Retinal pigment epithelial cell (primary cell): Measurements from ENCODE around the gene SCAMP3.
"Not testable (repeated sequence)": the region's sequence is repeated elsewhere in the genome, so short reads cannot be mapped to it uniquely, and the experiment has no call there.

Experiments used
- DNase-seq: peaks from one replicate; pipeline ENCODE4 v3.0.0-alpha.2; 2010; ENCODE audit warnings: low read depth
- H3K4me3 ChIP-seq: 2 replicates; pipeline ENCODE4 v1.5.1; 2011; ENCODE audit warnings: mild to moderate bottlenecking, low read length, control low read depth, moderate library complexity
- TF ChIP-seq, protein P1 (sequence below): conservative IDR thresholded peaks from 2 replicates; pipeline ENCODE4 v1.5.1; 2011; ENCODE audit warnings: low read depth, low read length, control low read depth, inconsistent platforms

Gene SCAMP3

DNA sequence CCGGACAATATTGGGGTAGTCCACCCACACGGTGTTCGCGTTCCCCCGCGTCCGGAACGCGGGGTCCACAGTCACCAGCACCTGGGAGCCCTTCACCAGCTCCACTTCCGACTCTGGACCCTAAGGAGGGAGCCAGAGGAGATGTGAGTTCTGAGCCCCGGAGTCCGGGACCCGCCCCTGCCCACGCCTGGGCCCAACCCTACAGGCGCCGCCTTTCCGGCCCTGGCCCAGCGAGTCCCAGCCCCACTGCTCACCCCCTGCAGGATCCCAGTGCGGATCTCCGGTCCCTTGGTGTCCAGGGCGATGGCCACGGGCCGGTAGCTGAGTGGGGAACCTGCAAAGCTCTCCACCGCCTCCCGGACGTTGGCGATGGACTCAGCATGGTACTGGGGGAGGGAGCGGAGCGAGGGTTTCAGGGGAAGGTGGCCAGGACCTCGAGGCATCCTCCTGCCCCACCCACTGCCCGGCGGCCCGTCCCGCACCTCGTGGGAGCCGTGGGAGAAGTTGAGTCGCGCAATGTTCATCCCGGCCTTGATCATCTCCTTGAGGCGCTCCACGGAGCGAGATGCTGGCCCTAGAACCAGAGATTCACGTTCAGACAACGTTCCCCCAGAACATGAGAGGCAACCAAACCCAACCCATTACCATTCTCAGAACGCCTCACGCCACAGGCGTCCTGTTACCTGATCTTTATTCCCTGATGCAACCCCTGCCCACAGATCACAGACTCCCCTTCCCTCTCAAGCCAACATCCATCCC, 33.2 kb upstream of the SCAMP3 start:
- DNase-seq = no peak
- TF ChIP-seq, protein P1, sequence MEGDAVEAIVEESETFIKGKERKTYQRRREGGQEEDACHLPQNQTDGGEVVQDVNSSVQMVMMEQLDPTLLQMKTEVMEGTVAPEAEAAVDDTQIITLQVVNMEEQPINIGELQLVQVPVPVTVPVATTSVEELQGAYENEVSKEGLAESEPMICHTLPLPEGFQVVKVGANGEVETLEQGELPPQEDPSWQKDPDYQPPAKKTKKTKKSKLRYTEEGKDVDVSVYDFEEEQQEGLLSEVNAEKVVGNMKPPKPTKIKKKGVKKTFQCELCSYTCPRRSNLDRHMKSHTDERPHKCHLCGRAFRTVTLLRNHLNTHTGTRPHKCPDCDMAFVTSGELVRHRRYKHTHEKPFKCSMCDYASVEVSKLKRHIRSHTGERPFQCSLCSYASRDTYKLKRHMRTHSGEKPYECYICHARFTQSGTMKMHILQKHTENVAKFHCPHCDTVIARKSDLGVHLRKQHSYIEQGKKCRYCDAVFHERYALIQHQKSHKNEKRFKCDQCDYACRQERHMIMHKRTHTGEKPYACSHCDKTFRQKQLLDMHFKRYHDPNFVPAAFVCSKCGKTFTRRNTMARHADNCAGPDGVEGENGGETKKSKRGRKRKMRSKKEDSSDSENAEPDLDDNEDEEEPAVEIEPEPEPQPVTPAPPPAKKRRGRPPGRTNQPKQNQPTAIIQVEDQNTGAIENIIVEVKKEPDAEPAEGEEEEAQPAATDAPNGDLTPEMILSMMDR = no peak
- peak overlapping the region; percentile 14 for H3K4me3 ChIP-seq

DNA sequence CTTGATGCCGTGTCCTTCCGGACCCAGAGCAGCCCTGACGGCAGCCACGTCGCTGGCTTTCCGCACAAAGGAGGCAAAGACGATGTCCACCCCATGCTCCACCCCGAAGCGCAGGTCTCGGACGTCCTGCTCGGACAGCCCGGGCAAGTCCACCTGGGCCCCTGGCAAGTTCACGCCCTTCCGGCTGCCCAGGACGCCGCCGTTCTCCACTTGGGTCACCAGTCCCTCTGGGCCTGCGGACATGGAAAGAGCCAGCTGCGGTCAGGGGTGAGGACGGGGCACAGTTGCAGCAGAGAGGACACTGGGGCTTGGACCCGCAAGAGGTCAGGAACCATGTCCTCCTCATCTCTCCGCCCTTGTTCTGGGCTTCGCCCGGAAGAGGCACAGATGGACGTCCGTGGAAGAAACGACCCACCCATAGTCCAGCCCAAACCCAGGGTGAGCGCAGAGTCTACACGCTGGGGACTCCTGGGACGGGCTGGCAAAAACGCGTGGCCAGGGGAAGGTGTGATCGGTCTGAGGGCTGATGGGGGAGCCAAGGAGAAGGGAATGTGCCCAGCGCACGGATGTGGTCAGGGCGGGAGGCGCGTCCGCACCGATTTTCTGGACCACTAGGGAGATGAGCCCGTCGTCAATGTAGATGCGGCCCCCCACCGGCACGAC, 32.5 kb upstream of the SCAMP3 start:
- no peak overlapping the region for H3K4me3 ChIP-seq
- TF ChIP-seq, protein P1 = no peak
- DNase-seq = no peak

DNA sequence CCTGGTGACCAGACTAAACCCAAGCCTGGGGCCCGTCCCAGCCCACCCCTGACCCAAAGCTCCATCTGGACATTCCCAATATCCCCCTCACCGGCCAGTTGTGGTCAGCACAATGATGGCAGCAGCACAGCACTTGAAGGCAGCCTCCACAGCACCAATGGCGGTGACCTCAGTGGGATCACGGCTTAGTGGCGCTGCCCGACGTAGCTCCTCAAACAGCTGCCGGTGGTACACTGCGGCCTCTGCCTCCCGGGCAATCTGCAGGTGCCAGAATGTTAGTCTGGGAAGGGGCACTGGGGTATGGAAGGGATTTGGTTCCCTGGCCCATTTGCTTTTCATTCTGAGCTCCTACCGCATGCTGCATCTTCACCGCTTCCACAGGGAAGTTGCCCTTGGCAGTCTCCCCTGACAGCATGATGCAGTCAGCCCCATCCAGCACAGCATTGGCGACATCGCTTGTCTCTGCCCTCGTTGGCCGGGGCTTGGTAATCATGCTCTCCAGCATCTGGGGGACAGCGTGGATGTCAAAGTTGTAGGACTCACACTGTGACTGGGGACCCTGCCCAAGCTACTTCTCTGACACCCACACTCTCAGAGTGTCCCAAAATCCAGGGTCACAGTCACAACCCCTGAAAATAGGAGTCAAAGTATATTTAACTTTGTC, 31.1 kb upstream of the SCAMP3 start:
- no peak overlapping the region for H3K4me3 ChIP-seq
- DNase-seq = no peak
- TF ChIP-seq, protein P1 = no peak

DNA sequence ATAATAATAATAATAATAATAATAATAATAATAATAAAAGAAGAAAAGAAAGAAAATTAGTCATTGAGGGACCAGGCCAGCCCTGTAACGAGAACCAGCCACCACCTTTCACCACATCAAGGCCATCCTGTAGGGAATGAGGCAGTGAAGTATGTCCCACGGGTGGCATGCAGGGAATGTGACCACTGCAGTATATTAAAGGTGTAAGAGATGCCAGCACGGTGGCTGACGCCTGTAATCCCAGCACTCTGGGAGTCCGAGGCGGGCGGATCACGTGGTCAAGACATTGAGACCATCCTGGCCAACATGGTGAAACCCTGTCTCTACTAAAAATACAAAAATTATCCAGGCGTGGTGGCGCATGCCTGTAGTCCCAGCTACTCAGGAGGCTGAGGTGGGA, 28.8 kb upstream of the SCAMP3 start:
- H3K4me3 ChIP-seq, DNase-seq: not testable (repeated sequence)

DNA sequence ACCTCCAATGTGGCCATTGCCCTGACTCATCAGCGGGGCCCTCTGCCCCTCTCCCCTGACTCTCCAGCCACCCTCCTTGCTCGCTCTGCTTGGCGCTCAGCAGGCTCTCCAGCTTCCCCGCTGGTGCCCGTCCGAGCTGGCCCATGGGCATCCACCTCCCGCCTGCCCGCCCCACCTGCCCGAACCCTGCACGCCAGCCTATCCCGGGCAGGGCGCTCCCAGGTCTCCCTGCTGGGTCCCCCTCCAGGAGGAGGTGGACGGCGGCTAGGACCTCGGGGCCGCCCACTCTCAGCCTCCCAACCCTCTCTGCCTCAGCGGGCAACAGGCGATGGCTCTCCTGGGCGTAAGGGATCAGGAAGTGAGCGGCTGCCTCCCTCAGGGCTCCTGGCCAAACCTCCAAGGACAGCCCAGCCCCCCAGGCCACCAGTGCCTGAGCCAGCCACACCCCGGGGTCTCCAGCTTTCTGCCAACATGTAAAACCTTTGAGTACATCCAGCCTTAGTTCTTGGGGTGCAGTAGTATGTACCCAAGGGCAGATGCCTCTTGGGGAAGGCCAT, 25.9 kb upstream of the SCAMP3 start:
- H3K4me3 ChIP-seq = no peak overlapping the region
- no peak for DNase-seq
- TF ChIP-seq, protein P1 = no peak

DNA sequence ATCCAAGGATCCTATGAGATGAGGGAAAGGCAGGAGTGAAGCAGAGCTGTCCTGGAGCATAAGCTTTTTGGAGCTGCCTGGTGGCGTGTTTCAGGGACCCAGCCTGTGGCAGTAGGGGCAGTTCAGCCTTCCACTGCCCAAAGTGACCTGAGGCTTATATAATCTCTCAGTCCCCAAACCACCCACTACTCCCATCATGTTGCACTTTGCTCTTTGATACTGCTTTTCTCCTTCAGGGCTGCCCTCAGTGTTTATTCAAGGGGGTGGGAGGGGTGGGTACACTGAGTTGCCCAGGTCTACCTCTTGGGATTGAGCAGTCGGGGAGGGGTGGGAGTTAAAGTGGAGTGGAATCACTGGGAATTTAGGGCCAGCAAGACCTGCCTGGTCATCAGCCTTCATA, 24.4 kb upstream of the SCAMP3 start:
- no peak for DNase-seq
- TF ChIP-seq, protein P1 = no peak
- no peak overlapping the region for H3K4me3 ChIP-seq

DNA sequence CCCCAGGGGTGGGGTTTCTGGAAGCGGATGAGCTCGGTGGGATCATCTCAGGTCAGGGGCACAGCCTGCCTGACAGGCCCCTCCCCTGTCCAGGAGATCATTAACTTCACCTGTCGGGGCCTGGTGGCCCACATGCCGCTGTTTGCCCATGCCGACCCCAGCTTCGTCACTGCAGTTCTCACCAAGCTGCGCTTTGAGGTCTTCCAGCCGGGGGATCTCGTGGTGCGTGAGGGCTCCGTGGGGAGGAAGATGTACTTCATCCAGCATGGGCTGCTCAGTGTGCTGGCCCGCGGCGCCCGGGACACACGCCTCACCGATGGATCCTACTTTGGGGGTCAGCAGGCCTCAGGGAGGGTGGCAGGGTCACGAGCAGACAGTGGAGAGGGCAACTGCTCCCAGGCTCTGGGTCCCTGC, 23.5 kb upstream of the SCAMP3 start:
- no peak for DNase-seq
- no peak overlapping the region for H3K4me3 ChIP-seq
- TF ChIP-seq, protein P1 = no peak
